CD4-positive, alpha-beta T cell treated with Interleukin-1 beta for 1 hour (primary cell): ENCODE measurements around the gene NDUFS2.
"Not testable (repeated sequence)": the region's sequence is repeated elsewhere in the genome, so short reads cannot be mapped to it uniquely, and the experiment has no call there.

ENCODE experiments used
- DNase-seq, 2 donors: peaks; one replicate each; pipeline ENCODE4 v3.0.0-alpha.2; 2020 to 2022

Gene NDUFS2

GRCh38 chr1:161255955-161256520 lies 53.9 kb downstream of the NDUFS2 start:
- not testable (repeated sequence) for DNase-seq

- DNase-seq: not testable (repeated sequence)
These were observed 54.9 kb downstream of the NDUFS2 start for GRCh38 chr1:161257109-161257508.

- peak; percentile 22 to 27 for DNase-seq
These were observed 56.5 kb downstream of the NDUFS2 start, which contains the start of gene PCP4L1 for GRCh38 chr1:161258439-161259344. PCP4L1 (plus strand) TSS chr1:161258745; CDS start chr1:161258975, 230 bp downstream.

GRCh38 chr1:161259345-161259702 lies 57.2 kb downstream of the NDUFS2 start:
- DNase-seq: no peak

GRCh38 chr1:161259765-161260164 lies 57.6 kb downstream of the NDUFS2 start:
- DNase-seq: no peak

GRCh38 chr1:161260376-161261260 lies 58.5 kb downstream of the NDUFS2 start:
- no peak for DNase-seq

- peak in 1 of 2 donors; percentile 4 for DNase-seq
These were observed 59.4 kb downstream of the NDUFS2 start for GRCh38 chr1:161261261-161262235.
